ENCODE data around the gene CDKN1B. TPM values are rescaled to one million over a fixed set of nuclear protein-coding genes. Genes with fewer than 3 reads are reported as not detected.

The CDKN1B gene
- total RNA-seq, 1 donor from 2014 or later: 84.2 TPM

DNA sequence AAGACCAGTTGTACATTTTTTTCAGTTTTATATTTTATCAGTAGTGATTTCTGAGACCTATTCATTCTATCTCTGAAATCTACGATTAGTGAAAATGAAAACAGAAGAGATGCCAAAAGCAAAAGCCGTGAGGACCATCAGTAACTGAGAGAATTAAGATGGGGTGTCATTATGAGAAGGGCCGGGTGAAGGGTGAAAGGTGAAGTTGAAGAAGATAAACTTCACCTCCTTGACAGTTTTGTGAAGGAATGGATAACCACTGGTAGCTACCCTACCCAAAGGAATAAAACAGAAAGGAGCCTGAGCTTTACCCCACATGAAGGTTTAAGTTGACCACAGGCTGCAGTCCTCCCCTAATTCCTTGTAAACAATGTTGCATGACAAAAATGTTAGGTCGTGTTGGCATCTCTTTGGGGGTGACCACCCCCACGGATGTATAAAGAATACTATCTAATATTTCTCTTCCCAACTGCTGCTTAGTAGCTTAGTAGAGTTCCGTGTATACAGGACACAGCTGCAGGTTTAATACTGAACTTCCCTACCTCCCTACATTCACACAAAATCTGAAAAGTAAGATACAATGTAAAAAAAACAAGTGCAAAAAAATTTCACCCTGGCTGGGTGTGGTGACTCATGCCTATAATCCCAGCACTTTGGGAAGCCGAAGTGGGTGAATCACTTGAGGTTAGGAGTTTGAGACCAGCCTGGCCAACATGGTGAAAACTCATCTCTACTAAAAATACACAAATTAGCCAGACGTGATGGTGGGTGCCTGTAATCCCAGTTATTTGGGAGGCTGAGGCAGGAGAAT, 45.1 kb upstream of the CDKN1B start:
- H3K27me3 Mint-ChIP-seq (ENCODE audit: insufficient read depth, low read depth): no peaks in the 10 kb centered on the region

DNA sequence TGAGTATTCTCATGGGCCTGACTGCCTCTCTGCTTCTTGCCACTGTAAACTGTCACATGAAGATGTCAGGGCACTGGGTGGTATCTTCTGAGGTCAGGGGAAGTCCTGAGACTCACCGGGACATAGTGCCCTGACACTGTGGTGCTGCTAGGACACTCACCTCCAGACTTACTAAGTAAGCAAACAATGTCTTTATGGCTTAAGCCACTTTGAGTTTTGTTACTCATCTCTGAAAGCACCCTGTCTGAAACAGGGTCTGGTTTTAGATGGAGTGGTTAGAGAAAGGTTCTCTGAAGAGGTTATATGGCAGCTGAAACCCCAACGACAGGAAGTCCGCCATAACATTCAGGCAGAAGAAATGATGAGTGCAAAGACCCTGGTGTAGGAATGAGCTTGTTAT, 43.9 kb upstream of the CDKN1B start:
- Mint-ChIP-seq H3K27me3 (ENCODE audit: insufficient read depth, low read depth) (no peaks in the 10 kb centered on the region), H3K4me1 (peaks cover 7% of the 10 kb centered on the region)

More for the DNA sequence above, 45.1 kb upstream of the CDKN1B start:
- H3K9me3 Mint-ChIP-seq: no peaks in the 10 kb centered on the region
- Histone ChIP-seq H3K36me3 (no peaks in the 10 kb centered on the region), H3K79me2 (ENCODE audit: low read depth) (peaks cover 100% of the 10 kb centered on the region), H3K27me3 (no peaks in the 10 kb centered on the region), H3F3A (ENCODE audit: low read depth) (peaks cover 11% of the 10 kb centered on the region), H3K9ac (peak overlapping the region; percentile 24), H2AFZ (replicated peaks) (no peak overlapping the region), H3K4me3 (no peak overlapping the region), H3K4me1 (peaks cover 12% of the 10 kb centered on the region), H3K4me2 (no peak overlapping the region), H3K9me3 (ENCODE audit: low read depth) (no peaks in the 10 kb centered on the region), H4K20me1 (ENCODE audit: low read depth) (peaks cover 96% of the 10 kb centered on the region), H3K27ac (no peak overlapping the region)
- no peak overlapping the region for H3K27ac Mint-ChIP-seq
- no peak for TF ChIP-seq EZH2 (IDR thresholded peaks at IDR 0.05)
- no peak overlapping the region for H3K4me3 Mint-ChIP-seq
- H3K36me3 Mint-ChIP-seq: peaks cover 10% of the 10 kb centered on the region
- DNase-seq (ENCODE audit: low spot score): no peak
- peaks cover 7% of the 10 kb centered on the region for H3K4me1 Mint-ChIP-seq

DNA sequence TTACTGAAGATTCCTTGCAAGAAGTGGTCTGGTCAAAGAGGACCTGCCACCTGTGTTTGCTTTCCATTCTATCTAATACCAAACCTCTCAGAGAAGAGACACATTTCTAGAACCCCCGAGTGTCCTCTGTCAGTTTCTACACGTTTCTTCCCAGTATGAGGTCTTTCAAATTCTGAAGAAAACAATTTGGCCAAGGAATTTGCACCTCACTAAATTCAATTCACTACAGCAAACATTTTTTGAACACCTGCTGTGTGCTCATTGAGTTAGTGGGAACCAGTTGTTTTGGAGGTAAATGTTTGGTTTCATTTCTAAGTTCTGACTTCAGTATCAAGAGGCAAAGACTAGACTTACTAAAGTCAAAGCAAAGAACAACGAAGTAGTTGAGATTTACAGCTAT, 40.6 kb upstream of the CDKN1B start:
- Mint-ChIP-seq H3K4me3 (no peak overlapping the region), H3K36me3 (peaks cover 10% of the 10 kb centered on the region), H3K4me1 (peaks cover 18% of the 10 kb centered on the region), H3K9me3 (no peaks in the 10 kb centered on the region), H3K27me3 (ENCODE audit: insufficient read depth, low read depth) (no peaks in the 10 kb centered on the region), H3K27ac (peak overlapping the region; percentile 8)
- peak; percentile 50 for DNase-seq (ENCODE audit: low spot score)
- no peak for TF ChIP-seq EZH2phosphoT487 (IDR thresholded peaks at IDR 0.05)
- TF ChIP-seq EZH2 (IDR thresholded peaks at IDR 0.05): no peak
- TF ChIP-seq, protein P1, sequence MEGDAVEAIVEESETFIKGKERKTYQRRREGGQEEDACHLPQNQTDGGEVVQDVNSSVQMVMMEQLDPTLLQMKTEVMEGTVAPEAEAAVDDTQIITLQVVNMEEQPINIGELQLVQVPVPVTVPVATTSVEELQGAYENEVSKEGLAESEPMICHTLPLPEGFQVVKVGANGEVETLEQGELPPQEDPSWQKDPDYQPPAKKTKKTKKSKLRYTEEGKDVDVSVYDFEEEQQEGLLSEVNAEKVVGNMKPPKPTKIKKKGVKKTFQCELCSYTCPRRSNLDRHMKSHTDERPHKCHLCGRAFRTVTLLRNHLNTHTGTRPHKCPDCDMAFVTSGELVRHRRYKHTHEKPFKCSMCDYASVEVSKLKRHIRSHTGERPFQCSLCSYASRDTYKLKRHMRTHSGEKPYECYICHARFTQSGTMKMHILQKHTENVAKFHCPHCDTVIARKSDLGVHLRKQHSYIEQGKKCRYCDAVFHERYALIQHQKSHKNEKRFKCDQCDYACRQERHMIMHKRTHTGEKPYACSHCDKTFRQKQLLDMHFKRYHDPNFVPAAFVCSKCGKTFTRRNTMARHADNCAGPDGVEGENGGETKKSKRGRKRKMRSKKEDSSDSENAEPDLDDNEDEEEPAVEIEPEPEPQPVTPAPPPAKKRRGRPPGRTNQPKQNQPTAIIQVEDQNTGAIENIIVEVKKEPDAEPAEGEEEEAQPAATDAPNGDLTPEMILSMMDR (IDR thresholded peaks at IDR 0.05): no peak
- peak overlapping the region; percentile 48 for H3K4me2 ChIP-seq
- H3K79me2 ChIP-seq (ENCODE audit: low read depth): peaks cover 100% of the 10 kb centered on the region
- peaks cover 93% of the 10 kb centered on the region for H4K20me1 ChIP-seq (ENCODE audit: low read depth)
- peak overlapping the region; percentile 1 for H3K4me3 ChIP-seq
- H3K27me3 ChIP-seq: no peaks in the 10 kb centered on the region
- no peak overlapping the region for H3K9ac ChIP-seq
- H2AFZ ChIP-seq (replicated peaks): no peak overlapping the region
- peaks cover 49% of the 10 kb centered on the region for H3K4me1 ChIP-seq
- peaks cover 23% of the 10 kb centered on the region for H3F3A ChIP-seq (ENCODE audit: low read depth)
- no peaks in the 10 kb centered on the region for H3K9me3 ChIP-seq (ENCODE audit: low read depth)
- H3K36me3 ChIP-seq: no peaks in the 10 kb centered on the region
- peak overlapping the region; percentile 66 for H3K27ac ChIP-seq

More for the DNA sequence above, 43.9 kb upstream of the CDKN1B start:
- Histone ChIP-seq H3K79me2 (ENCODE audit: low read depth) (peaks cover 100% of the 10 kb centered on the region), H3F3A (ENCODE audit: low read depth) (peaks cover 20% of the 10 kb centered on the region), H3K36me3 (no peaks in the 10 kb centered on the region), H3K4me3 (no peak overlapping the region), H3K9ac (no peak overlapping the region), H3K27me3 (no peaks in the 10 kb centered on the region), H3K4me1 (peaks cover 20% of the 10 kb centered on the region), H3K9me3 (ENCODE audit: low read depth) (no peaks in the 10 kb centered on the region), H2AFZ (replicated peaks) (no peak overlapping the region), H3K27ac (no peak overlapping the region), H4K20me1 (ENCODE audit: low read depth) (peaks cover 94% of the 10 kb centered on the region), H3K4me2 (no peak overlapping the region)
- H3K4me3 Mint-ChIP-seq: no peak overlapping the region
- peaks cover 10% of the 10 kb centered on the region for H3K36me3 Mint-ChIP-seq
- H3K27ac Mint-ChIP-seq: no peak overlapping the region
- TF ChIP-seq, protein P1 (IDR thresholded peaks at IDR 0.05): no peak
- no peak for TF ChIP-seq EZH2phosphoT487 (IDR thresholded peaks at IDR 0.05)
- H3K9me3 Mint-ChIP-seq: no peaks in the 10 kb centered on the region
- no peak for DNase-seq (ENCODE audit: low spot score)
